Natural killer cell (primary cell): ENCODE measurements around the gene LMO7. TPM values are rescaled to one million over a fixed set of nuclear protein-coding genes. Genes with fewer than 3 reads are reported as not detected.

Experiments
- ATAC-seq, 3 donors: fragments of 150-1000 bp in 2 of 3; fragments of 200-7000 bp in 1 of 3; cut with Tn5 transposase; 1 replicate in 1 of 3; 2 replicates in 2 of 3; pipeline ENCODE4 v1.10.0; 2021; ENCODE audit warnings: mild to moderate bottlenecking in 2 of 3, moderate library complexity in 2 of 3
- DNase-seq, 2 donors: peaks; one replicate each; pipeline versions ENCODE4 v3.0.0 to v3.0.0-alpha.2; 2013 to 2021; ENCODE audit warnings: mixed read lengths in 1 of 2
- H3K27ac ChIP-seq: one replicate; pipeline ENCODE4 v1.5.1; 2013; ENCODE audit warnings: mild to moderate bottlenecking, low read length
- H3K27me3 ChIP-seq: one replicate; pipeline ENCODE4 v1.6.1; 2013; ENCODE audit warnings: low read length; ENCODE audit not compliant: control insufficient read depth, insufficient read depth
- H3K36me3 ChIP-seq: one replicate; pipeline ENCODE4 v1.6.1; 2013; ENCODE audit warnings: low read length; ENCODE audit not compliant: control insufficient read depth, insufficient read depth
- H3K4me1 ChIP-seq: one replicate; pipeline ENCODE4 v1.6.1; 2013; ENCODE audit warnings: low read length; ENCODE audit not compliant: control insufficient read depth, insufficient read depth
- H3K4me3 ChIP-seq: one replicate; pipeline ENCODE4 v1.5.1; 2013; ENCODE audit warnings: low read length
- H3K9me3 ChIP-seq: one replicate; pipeline ENCODE4 v1.6.1; 2013; ENCODE audit warnings: low read length; ENCODE audit not compliant: control insufficient read depth, insufficient read depth
- H3K27ac Mint-ChIP-seq, 2 donors: one replicate each; pipeline ENCODE4 v1.8.0; 2022; ENCODE audit warnings: mild to moderate bottlenecking in 2 of 2, mixed read lengths in 2 of 2, moderate library complexity in 1 of 2
- H3K27me3 Mint-ChIP-seq, 2 donors: one replicate each; pipeline ENCODE4 v1.8.0; 2022; ENCODE audit warnings: low read depth in 2 of 2, mixed read lengths in 2 of 2
- H3K36me3 Mint-ChIP-seq: one replicate; pipeline ENCODE4 v1.8.0; 2022; ENCODE audit warnings: mixed read lengths
- H3K4me1 Mint-ChIP-seq, 2 donors: one replicate each; pipeline ENCODE4 v1.8.0; 2022; ENCODE audit warnings: mixed read lengths in 2 of 2
- H3K4me3 Mint-ChIP-seq: one replicate; pipeline ENCODE4 v1.8.0; 2022; ENCODE audit warnings: mild to moderate bottlenecking, moderate library complexity, mixed read lengths
- H3K9me3 Mint-ChIP-seq, 2 donors: one replicate each; pipeline ENCODE4 v1.8.0; 2022; ENCODE audit warnings: mixed read lengths in 2 of 2
- WGBS: methylation state at CpG from one replicate; pipeline ENCODE4 v1.1.7; 2013; ENCODE audit warnings: missing lambda C conversion rate; ENCODE audit not compliant: insufficient coverage; 5-methylcytosine and 5-hydroxymethylcytosine counted together
- intact Hi-C: fragments of 100-400 bp; cut with micrococcal nuclease; formaldehyde crosslinking; loops from one replicate; pipeline ENCODE4 v1.14.2; 2022
- total RNA-seq, 4 donors: library from RNA; stranded (reverse); fragments of 120-200 nt in 1 of 4; gene quantifications; one replicate each; pipeline versions ENCODE4 v1.2.3 to v1.2.4, GENCODE V29; 2013 to 2022
- TF ChIP-seq, protein P1 (sequence below): fragments of 200-600 bp; IDR thresholded peaks from one replicate; pipeline ENCODE4 v1.8.0; 2022; ENCODE audit warnings: antibody characterized with exemption

Gene LMO7
- total RNA-seq, 3 donors from 2014 or later (not counting 1 experiment from before 2014, with no cell fraction given), result 5.5 to 10.4 (median 7.9) TPM

DNA sequence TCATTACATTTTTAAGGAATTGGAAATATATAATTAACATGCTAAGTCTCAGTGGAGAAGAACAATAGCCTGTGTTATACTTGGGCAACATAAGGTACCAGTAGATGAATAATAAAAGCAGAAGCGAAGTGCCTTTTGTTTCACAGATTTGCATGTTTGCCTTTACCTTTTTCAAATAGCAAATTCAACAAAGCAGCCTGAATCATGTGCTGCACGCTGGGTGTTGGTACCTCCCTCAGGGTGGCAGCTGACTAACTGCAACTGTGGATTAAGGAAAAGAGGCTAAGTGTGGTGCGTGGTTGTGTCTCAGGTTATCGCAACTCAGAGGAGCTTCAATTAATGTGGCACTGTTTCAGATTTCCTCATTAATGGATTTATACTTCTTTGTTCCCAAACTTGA is 189.0 kb downstream of the LMO7 start:
- Mint-ChIP-seq H3K27ac (no peak overlapping the region), H3K9me3 (no peaks in the 10 kb centered on the region), H3K4me3 (no peak overlapping the region), H3K27me3 (no peaks in the 10 kb centered on the region), H3K4me1 (no peaks in the 10 kb centered on the region), H3K36me3 (no peaks in the 10 kb centered on the region)
- Histone ChIP-seq H3K9me3 (no peaks in the 10 kb centered on the region), H3K4me1 (no peaks in the 10 kb centered on the region), H3K27me3 (no peaks in the 10 kb centered on the region), H3K27ac (no peak overlapping the region), H3K36me3 (no peaks in the 10 kb centered on the region), H3K4me3 (no peak overlapping the region)
- intact Hi-C loops, result no loop called here
- TF ChIP-seq, protein P1, sequence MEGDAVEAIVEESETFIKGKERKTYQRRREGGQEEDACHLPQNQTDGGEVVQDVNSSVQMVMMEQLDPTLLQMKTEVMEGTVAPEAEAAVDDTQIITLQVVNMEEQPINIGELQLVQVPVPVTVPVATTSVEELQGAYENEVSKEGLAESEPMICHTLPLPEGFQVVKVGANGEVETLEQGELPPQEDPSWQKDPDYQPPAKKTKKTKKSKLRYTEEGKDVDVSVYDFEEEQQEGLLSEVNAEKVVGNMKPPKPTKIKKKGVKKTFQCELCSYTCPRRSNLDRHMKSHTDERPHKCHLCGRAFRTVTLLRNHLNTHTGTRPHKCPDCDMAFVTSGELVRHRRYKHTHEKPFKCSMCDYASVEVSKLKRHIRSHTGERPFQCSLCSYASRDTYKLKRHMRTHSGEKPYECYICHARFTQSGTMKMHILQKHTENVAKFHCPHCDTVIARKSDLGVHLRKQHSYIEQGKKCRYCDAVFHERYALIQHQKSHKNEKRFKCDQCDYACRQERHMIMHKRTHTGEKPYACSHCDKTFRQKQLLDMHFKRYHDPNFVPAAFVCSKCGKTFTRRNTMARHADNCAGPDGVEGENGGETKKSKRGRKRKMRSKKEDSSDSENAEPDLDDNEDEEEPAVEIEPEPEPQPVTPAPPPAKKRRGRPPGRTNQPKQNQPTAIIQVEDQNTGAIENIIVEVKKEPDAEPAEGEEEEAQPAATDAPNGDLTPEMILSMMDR, result no peak
- ATAC-seq (no peak), DNase-seq (no peak)
- 94% methylated on average over 3 of the region's 4 CpGs for WGBS

DNA sequence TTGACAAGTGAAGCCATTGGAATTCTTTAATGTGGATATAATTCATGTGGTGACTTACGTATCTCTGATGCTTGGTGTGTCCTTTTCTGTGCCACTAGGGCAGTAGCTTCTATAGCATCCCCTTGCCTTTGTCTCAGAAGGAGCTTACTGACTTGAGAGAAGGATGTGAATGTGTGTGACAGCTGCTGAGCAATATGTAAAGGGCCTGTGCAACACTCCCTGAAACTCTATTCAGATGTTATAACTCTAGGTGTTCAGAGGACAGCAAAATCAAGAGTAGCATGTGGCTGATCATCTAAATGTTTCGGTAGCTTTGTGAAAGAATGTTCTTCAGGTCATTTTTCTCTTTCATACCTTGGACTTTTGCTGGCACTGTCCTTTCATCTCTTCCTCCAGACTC is 189.5 kb downstream of the LMO7 start:
- H3K4me3 ChIP-seq, result no peak overlapping the region
- H3K36me3 ChIP-seq, result no peaks in the 10 kb centered on the region
- intact Hi-C loops, result no loop called here
- no peaks in the 10 kb centered on the region for H3K9me3 ChIP-seq
- H3K4me1 ChIP-seq, result no peaks in the 10 kb centered on the region
- Mint-ChIP-seq H3K4me1 (no peaks in the 10 kb centered on the region), H3K36me3 (no peaks in the 10 kb centered on the region), H3K4me3 (no peak overlapping the region), H3K27ac (no peak overlapping the region), H3K27me3 (no peaks in the 10 kb centered on the region), H3K9me3 (no peaks in the 10 kb centered on the region)
- 93% methylated on average over 2 of the region's 2 CpGs for WGBS
- no peak for ATAC-seq
- TF ChIP-seq, protein P1, result no peak
- H3K27ac ChIP-seq, result no peak overlapping the region
- no peak for DNase-seq
- no peaks in the 10 kb centered on the region for H3K27me3 ChIP-seq

DNA sequence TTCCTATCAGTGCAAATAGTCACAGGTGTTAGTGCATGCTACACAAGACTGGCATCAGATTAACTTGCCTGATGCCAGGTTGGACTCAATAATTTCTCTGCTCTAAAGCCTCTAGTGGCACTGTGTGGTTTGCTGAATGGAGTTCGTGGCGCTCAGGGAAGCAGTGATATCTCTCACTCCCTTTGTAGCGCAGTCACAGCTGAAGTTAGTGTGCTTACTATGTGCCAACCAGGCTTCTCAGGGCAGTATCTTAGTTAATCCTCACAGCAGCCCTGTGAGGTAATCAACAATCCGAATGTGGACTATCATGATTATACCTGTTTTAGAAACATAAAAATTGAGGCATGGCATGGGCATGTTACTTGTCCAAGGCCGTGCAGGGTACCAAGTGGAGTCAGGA is 190.3 kb downstream of the LMO7 start:
- no peaks in the 10 kb centered on the region for H3K36me3 Mint-ChIP-seq
- no peaks in the 10 kb centered on the region for H3K27me3 Mint-ChIP-seq
- intact Hi-C loops, result no loop called here
- Histone ChIP-seq H3K4me1 (no peaks in the 10 kb centered on the region), H3K9me3 (no peaks in the 10 kb centered on the region), H3K27ac (no peak overlapping the region), H3K36me3 (no peaks in the 10 kb centered on the region), H3K4me3 (no peak overlapping the region), H3K27me3 (no peaks in the 10 kb centered on the region)
- ATAC-seq (no peak), DNase-seq (no peak)
- no peak overlapping the region for H3K27ac Mint-ChIP-seq
- no peaks in the 10 kb centered on the region for H3K9me3 Mint-ChIP-seq
- H3K4me3 Mint-ChIP-seq, result no peak overlapping the region
- TF ChIP-seq, protein P1, result no peak
- no peaks in the 10 kb centered on the region for H3K4me1 Mint-ChIP-seq
- 90% methylated on average over 5 of the region's 5 CpGs for WGBS

- Mint-ChIP-seq H3K36me3 (no peaks in the 10 kb centered on the region), H3K9me3 (no peaks in the 10 kb centered on the region), H3K27me3 (no peaks in the 10 kb centered on the region), H3K4me3 (no peak overlapping the region), H3K4me1 (no peaks in the 10 kb centered on the region), H3K27ac (no peak overlapping the region)
- Histone ChIP-seq H3K27me3 (no peaks in the 10 kb centered on the region), H3K36me3 (no peaks in the 10 kb centered on the region), H3K27ac (no peak overlapping the region), H3K4me1 (no peaks in the 10 kb centered on the region), H3K9me3 (no peaks in the 10 kb centered on the region), H3K4me3 (no peak overlapping the region)
- DNase-seq, result no peak
- ATAC-seq, result no peak
- intact Hi-C loops, result no loop called here
- WGBS, result 100% methylated on average over 1 of the region's 1 CpG
- TF ChIP-seq, protein P1, result no peak
Observed at GRCh38 chr13:75829830-75830229, 193.7 kb downstream of the LMO7 start.
